GM19455 (cell line): ENCODE data around the gene NAV1.

Source experiments
- ATAC-seq: cut with Tn5 transposase; IDR thresholded peaks from one replicate; pipeline ENCODE4 v1.9.1; 2021; ENCODE audit not compliant: unreplicated experiment

Gene NAV1

DNA sequence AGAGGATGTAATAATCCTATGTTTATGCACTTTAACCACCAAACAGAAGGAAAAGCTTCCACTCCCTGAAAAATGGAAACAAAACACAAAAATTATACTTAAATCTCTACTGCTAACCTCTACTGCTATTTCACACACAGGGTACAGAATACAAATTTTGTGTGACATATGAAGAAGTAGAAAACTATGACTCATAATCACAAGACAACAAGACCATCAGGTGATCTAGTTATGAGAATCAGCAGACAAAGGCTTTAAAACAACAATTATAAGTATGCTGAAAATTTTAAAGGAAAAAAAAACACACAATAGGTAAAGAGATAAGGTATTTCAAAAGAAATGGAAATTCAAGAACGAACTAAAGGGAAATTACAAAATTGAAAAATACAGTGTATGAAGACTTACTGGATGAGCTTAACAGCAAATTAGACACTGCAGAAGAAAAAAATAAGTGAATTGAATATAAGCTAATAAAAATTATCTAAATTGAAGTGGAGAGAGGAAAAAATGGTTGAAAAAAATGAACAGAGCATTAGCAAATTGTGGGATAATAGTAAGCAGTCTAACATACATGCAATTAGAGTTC, 13.6 kb upstream of the NAV1 start:
- no peak for ATAC-seq

DNA sequence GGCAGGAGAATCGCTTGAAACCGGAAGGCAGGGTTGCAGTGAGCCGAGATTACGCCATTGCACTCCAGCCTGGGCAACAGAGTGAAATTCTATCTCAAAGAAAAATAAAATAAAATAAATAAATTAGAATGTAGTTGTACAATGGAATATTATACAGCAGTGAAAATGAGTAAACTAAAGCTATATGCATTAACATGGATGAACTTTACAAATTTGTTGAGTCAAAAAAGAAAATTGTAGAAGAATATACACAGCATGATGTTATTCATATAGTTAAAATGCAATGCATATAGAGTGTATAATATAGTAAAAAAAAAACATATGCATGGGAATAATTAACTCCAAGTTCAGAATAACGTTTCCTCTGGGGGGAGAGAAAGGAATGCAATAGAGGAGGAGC, 11.0 kb upstream of the NAV1 start:
- ATAC-seq: no peak

DNA sequence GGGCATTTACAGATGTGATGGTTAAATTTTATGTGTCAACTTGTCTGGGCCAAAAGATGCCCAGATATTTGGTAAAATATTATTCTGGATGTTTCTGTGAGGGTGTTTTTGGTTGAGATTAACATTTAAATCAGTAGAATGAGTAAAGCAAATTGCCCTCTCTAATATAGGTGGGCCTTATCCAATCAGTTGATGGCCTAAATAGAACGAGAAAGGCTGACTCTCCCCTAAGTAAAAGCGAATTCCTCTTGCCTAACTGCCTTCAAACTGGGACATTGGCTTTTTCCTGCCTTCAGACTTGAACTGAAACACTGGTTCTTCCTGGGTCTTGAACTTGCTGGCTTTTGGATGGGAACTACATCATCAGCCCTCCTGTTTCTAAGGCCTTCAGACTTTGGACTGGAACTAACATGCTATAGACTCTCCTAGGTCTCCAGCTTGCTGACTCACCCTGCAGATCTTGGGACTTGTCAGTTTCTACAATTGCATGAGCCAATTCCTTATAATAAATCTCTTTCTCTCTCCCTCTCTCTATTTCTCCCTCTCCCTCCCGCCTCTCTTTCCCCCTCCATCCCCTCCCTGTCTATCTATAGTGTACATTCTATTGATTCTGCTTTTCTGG, 10.2 kb upstream of the NAV1 start:
- ATAC-seq: no peak

DNA sequence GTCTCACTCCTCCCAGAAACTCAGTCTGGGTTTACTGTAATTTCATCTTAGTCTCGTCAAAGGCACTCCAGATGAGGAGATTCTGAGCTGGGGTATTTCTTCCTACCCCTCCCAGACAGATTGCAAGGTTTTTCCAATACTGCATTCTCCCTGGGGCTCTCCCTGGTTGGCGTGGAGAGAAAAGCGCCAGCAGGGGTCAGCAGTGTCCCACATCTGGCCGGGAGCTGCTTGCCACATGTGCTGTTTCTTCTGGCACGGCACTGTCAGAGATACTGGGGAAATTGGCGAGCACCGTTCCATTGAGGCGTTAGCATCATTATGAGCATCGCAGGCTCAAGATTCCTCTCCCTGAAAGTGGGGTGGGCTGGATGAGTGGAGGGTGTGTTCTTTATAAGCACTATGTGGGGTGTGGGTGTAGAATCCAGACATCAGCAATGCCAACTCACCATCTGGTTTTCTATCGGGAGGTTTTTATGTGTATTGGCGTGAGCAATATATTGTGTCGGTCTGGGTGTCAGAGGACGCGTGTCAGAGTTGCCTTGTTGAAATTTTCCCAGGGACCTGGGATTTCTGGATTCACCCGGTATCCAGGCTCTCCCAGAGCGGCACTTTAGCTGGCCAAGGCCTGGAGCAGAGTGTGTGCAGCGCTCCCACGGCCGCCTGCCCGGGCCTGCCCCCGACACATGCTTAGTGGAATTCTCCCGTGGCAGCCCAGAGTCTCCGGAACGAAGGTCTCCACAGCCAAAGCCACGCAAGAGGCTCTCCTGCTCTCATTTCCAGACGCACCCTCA, 8.0 kb upstream of the NAV1 start:
- no peak for ATAC-seq

DNA sequence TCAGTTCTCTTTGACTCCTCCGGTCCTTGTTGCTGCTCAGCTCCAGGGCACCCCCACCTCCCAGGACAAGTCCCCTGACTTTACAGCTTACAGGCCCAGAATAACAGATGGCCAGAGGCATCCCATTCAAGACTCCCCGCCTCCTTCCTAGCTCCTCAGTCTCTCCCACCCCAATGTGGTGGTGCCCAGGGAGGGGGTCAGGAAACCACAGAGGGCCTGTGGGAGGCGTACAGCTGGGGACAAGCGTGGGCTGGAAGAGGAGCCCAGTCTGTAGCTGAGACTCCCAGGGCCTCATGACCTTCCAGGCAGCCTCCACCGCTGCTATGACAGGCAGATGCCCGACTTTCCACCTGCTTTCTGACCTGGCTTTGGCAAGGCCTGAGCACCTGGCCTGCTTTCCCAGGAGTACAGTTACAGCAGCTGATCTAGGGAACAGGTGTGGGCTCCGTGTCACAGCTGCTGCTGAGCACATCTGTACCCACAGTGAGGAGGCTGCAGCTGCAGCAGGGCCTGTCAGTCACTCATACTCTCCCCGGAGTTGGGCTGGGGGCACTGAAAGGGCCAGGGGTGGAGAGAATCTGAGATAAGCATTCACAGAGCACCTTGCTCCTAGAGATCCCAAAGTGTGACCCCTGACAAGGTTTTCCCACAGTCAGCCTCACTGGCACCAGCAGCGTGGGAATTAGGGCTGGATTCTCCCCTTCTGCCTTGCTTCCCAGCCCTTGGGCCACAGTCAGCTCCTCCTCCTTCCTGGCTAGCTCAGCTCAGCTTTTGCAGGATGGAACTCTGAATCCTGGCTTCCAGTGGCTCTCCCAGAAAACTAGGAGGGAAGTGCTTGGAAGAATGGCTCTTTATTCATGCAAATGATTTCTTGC, 7.1 kb upstream of the NAV1 start:
- ATAC-seq: no peak

DNA sequence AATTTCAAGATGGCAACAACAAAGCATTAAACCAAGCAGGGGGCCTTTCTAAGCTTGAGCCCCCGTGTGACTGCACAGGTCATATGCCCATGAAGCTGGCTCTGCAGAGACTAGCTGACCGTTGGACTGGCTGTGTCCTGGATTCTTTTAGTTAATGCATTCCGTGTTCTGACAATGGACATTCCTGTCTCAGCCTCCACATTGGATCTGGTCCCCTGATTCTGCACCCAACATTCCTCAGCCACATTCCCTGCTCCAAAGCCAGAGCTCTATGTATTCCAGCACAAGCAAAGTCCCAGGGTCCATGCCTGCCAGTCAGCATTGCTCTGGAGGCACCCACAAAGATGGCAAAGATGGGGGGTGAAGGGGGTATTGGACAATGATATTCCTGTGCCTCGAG, 5.1 kb upstream of the NAV1 start:
- ATAC-seq: no peak

DNA sequence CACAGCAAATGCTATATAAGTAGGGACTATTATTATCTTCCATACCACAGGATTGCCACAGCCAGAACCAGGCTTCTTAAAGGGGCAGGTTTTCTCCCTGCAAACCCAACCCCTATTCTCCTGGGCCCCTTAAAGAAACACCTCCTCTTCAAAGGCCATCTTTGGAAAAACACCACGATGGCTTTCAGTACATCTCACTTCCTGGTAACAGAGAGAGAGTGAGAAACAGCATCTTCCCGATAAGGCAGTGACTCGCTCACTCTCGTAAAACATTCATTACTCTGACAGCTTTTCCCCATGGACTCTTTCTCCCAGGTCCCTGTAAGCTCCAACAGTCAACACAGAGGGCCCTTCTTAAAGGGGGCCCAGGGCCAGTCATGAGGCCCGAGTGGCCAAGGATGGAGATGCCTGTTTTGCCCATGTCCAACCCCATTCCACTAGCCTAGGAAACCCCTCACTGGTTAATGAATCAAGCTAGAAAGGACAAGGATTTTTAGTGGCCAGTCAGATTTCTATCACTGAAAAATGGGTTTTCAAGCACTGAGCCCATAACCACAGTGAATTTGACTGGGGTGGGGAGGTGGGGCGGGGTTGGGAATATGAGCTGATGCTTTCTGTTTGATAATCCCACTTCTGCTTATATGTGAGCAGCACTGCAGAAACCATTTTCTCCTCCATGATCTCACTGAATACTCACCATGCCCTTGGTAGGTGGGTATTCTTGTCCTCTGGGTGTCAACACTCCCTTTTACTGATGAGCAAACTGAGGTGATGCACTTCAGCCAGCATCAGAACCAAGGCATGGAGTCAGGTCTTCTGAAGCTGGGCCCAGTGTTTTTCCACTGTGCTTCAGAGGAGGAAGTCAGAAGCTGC, 3.6 kb upstream of the NAV1 start:
- no peak for ATAC-seq

DNA sequence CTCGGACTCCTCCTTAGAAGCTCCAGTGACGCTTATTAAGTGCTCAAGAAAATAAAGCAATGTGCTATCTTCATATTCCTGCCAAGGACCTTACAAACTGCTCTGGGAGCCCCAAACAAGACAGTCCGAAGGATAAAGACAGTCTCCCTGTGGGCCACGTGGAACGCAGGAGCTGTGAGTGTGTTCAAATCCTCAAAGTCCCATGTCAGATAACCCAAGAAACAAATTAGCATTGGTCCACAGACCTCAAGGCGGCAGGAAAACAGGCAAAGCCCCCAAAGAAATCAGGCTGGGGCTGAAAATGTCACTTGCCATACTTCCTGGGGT, 3.0 kb upstream of the NAV1 start:
- ATAC-seq: no peak

DNA sequence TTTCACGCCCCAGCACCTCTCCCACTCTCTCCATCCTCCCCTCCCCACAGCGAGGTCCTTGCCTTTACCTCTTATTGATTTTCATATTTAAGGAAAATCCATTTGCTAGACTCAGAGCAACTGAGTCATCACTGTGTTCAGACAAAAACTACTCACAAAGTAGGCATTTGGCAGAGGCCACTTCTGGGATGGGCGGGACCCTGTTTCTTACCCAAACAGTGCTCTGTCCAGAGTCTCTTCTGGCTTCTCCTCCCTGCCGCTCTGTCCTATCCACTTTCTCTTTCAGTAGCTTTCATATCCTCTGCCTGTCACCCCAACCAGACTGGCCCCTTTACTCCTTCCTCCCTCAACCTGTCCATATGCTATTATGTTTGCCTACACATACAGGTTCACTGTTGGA, 2.4 kb upstream of the NAV1 start:
- ATAC-seq: no peak

DNA sequence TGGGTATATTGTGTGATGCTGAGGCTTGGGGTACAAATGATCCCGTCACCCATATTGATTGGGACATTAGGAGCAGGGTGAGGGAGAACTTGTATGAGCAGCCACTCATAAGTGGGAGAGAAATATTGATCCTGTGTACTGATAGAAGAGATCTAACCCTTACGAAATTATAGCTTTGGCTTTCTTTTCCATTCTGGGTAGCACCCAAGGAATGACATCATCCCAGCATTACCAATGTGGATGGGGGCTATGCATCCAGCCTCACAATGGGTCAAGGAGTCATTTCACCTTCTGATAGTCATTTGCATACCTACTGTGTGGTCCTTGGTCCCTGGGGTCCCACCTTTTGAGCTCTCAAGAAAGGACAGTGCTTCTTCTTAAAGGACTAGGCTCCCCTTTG, 1.9 kb upstream of the NAV1 start:
- ATAC-seq: no peak

DNA sequence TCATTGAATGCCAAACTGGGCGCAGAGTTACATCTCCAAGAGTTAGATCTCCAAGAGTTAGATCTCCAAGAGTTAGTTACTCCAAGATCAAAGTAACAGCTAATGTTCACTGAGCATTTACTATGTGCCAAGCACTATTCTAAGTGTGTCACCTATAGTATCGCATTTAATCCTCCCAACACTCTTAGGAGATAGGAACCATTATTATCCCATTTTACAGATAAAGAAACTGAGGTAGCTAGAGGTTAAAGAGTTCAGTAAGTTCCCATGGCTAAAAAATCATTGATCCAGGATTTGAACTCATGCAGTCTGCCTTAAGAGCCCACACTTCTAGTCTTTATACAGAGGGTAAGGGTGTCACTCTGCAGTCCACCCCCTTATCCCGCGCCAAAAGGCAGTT, 1.5 kb upstream of the NAV1 start:
- ATAC-seq: no peak

DNA sequence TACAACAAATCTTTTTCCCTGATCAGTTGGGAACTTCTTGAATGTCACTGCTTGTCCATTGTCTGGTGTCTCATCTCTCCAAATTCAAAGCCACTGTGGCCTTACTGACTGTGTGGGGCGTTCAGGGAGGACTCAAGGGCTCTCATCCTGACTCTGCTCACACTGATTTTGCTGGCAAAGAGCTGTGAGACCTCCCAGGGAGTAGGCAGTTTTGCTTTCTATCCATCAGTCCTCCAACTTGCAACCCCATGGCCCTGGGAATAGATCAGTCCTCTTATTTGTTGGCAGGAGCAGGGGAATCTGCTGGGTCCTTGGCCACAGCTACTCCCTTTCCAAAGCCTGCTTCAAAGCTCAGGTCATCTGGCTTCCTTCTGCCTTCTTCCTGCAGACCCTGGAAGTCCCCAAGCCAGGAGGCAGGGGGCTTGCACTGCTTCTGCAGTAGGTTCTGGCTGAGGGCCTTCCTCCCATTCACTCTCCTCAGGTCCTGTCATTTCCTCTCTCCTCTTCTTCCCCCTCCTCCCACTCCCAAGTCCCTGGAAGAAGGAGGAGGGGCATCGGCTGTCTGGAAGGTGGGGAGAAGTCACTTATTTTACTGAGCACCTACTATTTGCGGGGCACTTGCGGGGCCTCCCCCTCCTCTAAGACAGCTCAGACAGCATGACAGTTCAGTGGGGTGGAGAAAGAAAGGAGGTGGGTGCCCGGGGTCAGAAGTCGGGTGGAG, 876 bp upstream of the NAV1 start:
- ATAC-seq: no peak

DNA sequence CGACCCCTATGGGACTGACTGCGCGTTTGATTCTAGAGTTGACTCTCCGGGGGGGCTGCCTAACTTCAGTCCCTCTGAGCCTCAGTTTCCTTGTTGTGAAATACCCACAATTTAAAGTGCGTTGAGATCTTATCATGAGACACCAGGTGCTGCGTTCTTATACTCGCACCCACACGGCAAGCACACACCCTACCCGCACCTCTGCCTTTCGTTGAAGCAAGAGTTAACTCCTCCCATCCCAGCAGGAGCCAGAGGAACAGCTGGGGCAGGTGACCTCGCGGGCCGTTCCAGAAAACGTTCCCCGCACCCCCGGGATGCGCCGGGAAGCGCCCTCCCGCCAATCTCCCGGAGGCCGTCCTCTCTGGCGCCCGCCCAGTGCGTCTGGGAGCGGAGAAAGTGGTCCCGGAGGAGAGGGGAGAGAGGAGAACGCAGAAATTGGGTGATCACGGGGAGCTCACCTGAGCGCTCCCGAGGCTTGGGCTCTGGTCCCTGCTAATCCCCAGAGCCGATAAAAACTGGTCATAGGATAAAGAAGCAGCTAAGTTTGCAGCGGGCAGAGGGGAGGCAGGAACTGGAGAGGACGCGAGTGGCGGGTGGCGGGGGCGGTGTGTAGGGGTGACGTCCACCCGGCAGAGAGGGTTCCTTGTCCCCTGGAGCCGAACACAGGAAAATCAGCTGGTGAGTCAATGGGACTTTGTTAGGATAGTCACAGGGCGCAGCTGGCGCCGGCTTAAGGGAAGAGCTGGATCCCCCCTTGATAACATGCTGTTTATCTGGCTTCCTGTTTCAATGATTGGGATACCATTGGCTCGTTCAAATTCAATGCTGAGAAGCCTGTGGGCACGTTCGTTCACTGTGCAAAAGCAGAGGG, 869 bp downstream of the NAV1 start:
- ATAC-seq: no peak

DNA sequence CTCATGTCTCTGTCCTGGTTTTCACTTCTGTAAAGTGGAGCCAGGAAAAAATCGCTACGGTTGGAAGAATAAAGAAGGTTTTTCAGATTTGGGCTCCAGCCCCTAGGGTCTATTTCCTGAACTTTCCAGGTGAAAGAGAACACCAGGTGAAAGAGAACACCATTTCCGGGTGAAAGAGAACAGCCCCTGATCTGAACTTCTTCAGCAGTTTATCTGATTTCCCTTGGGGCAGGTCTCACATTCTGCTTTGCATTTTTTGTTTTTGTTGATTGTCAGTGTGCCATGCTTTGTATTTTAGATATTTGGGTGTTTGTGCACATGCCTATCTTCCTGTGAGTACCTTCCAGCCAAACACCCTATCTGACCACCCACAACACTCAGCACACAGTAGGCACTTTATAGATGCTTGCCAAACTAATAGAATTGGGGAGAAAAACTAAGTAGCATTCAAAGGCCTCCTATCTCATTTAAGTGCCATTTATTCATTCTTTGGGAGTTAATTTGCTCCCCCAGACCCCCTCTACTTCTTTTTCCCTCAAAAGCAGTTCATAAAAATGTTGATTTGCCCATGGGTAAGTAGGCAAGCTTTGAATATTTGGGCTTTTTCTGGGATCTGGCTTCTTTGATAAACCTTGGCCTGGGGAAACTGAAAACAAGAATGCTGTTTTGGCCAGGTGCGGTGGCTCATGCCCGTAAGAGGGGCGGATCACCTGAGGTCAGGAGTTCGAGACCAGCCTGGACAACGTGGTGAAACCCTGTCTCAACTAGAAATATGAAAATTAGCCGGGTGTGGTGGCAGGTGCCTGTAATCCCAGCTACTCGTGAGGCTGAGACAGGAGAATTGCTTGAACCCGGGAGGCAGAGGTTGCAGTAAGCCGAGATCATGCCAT, 2.2 kb downstream of the NAV1 start:
- no peak for ATAC-seq

DNA sequence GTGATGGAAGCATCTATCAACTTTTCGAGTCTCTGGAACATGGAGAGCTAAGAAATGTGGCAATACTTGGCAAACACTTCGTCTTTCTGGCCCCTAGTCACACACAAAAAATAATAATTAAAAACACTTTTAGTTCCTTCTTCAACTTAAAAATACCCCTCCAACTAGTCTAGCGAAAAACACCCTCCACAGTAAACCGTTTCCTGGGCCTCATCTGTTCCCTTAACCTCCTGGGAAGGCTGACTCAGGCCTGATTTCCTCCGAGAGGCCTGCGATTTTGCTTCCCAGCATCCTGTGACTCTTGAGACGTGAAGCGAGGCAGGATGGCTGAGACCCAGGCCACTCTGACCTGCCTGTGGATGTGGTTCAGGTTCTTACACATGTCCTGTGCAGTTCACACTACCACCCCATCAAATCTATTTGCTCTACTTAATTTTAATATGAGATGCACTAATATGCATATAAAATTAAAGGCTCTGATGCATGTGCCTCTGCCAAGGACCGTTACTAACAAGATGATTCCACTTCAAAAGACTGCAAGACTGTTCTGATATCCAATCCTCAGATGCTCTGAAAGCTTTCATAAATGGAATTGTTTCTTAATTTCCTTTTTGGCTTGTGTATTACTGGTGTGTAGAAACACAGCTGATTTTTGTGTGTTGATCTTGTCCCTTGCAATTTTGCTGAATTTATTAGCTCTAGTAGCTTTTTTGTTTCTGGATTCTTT, 3.5 kb downstream of the NAV1 start:
- ATAC-seq: no peak

DNA sequence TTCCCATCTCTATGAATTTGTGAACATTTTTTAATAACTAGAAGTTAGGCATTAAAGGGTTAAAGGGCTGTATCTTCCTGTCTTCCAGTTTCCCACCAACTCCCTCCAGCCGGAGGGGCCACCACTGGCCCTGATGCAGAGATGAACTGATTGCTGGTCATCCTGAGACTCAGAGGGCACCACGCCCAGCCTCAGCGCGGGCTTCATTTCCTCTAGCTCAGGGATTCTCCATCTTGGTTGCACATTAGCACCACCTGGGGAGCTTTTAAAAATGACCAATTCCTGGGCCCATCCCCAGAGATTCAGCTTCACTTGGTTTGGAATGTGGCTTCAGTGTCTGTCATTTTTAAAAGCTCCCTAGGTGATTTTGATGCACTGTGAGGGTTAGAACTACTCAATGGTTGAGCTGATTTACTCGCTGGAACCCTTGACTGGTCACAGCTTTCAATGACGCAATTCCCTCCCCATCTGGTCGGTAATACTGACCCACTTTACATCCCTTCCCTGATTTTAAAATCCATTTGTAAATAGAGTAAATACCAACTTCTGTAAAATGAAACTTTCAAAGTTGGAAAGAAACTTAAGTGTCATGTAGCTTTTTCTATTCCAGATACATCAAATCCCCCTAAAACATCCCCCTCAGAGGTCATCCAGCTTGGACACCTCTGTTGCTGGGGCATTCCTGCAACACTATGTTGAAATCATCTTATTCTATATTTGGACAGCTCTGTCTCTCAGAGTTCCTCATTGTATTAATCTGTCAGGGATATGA, 5.1 kb downstream of the NAV1 start:
- ATAC-seq: no peak

DNA sequence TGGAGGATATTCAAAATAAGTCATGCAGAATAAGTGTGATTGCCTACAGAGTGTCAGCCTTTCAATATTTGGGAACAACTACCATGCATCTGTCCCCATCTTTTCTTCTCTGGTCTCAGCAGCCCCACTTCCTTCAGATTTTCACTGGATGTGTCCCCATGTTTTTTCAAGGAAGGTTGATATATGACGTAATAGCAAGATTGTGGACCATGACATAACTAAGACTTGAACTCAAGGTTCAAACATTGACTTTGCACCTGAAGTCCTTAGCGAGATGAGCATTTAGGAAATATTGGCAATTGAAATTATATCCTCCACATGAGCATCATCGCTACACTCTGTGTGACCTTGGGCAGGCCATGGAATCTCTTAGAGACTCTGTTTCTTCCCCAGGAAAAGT, 5.8 kb downstream of the NAV1 start:
- no peak for ATAC-seq
